ENCODE results near the gene IARS1. TPM values are rescaled to one million over a fixed set of nuclear protein-coding genes. Genes with fewer than 3 reads are reported as not detected.

IARS1 gene
- total RNA-seq, 1 experiment from 2014 or later: 403 TPM

DNA sequence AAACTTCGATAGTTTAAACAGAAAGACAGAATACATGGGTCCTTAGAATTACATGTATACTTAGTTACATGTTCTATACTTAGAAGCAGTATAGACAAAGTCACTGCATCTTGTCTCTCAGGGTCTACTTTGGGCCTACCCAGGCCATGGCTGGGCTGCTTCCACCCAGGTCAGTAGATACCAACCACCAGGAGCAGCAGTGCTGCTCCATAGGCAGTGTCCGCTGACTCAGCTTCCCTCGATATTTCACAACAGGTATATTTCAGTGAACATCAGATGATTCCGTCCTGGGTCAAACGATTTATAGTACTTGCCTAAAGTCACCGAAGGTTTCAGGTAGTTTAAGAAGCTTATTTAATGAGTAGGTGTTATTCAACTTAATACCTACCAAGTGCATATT lies 18.0 kb downstream of the IARS1 start:
- peak overlapping the region; percentile 64 for H3K27ac Mint-ChIP-seq (ENCODE audit: low read depth, unreplicated experiment)
- DNase-seq (ENCODE audit: unreplicated experiment): peak; percentile 75
- intact Hi-C loops (cut with micrococcal nuclease): no loop called here
- TF ChIP-seq, protein P1, sequence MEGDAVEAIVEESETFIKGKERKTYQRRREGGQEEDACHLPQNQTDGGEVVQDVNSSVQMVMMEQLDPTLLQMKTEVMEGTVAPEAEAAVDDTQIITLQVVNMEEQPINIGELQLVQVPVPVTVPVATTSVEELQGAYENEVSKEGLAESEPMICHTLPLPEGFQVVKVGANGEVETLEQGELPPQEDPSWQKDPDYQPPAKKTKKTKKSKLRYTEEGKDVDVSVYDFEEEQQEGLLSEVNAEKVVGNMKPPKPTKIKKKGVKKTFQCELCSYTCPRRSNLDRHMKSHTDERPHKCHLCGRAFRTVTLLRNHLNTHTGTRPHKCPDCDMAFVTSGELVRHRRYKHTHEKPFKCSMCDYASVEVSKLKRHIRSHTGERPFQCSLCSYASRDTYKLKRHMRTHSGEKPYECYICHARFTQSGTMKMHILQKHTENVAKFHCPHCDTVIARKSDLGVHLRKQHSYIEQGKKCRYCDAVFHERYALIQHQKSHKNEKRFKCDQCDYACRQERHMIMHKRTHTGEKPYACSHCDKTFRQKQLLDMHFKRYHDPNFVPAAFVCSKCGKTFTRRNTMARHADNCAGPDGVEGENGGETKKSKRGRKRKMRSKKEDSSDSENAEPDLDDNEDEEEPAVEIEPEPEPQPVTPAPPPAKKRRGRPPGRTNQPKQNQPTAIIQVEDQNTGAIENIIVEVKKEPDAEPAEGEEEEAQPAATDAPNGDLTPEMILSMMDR (IDR thresholded peaks at IDR 0.05; ENCODE audit: unreplicated experiment): no peak
- H3K4me3 Mint-ChIP-seq (ENCODE audit: unreplicated experiment): no peak overlapping the region
- no peaks in the 10 kb centered on the region for H3K9me3 Mint-ChIP-seq (ENCODE audit: unreplicated experiment)
- CTCF ChIA-PET: interaction anchor here (0.8 to 6.4 kb wide), 4 partner anchors 20 to 136 kb away, joined by 3 to 38 read pairs (median 3); no protein-coding TSS in a partner anchor
- TSS peak; percentile 0 for BruUV-seq (replicated peaks)
- POLR2A ChIA-PET: interaction anchor here (0.5 to 2.4 kb wide), 2 partner anchors 16 to 231 kb away, joined by 3 to 9 read pairs; no protein-coding TSS in a partner anchor
- H3K4me1 Mint-ChIP-seq (ENCODE audit: insufficient read depth, unreplicated experiment): peaks cover 4% of the 10 kb centered on the region
- H3K36me3 Mint-ChIP-seq (ENCODE audit: insufficient read depth, unreplicated experiment): peaks cover 100% of the 10 kb centered on the region
- H3K27me3 Mint-ChIP-seq (ENCODE audit: insufficient read depth, unreplicated experiment): no peaks in the 10 kb centered on the region

DNA sequence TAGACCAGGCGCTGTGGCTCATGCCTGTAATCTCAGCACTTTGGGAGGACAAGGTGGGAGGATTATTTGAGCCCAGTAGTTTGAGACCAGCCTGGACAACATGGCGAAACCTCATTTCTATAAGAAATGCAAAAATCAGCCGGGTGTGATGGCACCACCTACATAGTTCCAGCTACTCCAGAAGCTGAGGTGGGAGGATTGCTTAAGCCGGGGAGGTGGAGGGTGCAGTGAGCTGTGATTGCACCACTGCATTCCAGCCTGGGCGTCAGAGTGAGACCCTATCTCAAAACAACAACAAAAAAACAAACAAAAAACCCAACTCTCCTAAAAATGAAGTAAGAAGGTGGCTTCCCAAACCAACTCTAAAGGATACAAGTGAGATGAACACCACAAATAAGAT lies 23.0 kb downstream of the IARS1 start:
- no peak overlapping the region for H3K27ac Mint-ChIP-seq (ENCODE audit: low read depth, unreplicated experiment)
- H3K4me3 Mint-ChIP-seq (ENCODE audit: unreplicated experiment): no peak overlapping the region
- H3K27me3 Mint-ChIP-seq (ENCODE audit: insufficient read depth, unreplicated experiment): no peaks in the 10 kb centered on the region

DNA sequence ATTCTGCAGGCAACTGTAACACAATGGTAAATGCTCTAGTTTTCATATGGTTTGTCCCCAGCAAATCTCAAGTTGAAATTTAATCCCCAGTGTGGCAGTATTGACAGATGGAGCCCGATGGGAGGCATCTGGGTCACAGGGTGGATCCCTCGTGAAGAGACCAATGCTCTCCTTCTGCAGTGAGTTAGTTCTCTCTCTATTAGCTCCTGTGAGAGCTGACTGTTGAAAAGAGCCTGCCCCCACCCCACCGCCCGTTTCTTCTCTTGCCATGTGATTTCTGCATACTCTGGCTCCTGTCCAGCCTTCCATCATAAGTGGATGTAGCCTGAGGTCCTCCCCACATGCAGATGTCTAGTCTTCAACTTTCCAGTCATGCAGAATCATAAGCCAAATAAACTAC lies 27.0 kb downstream of the IARS1 start:
- no peak for DNase-seq (ENCODE audit: unreplicated experiment)
- CTCF ChIA-PET: interaction anchor here (0.6 to 5.4 kb wide), 5 partner anchors 11 to 429 kb away, joined by 3 to 41 read pairs (median 5); no protein-coding TSS in a partner anchor
- TF ChIP-seq, protein P1 (IDR thresholded peaks at IDR 0.05; ENCODE audit: unreplicated experiment): no peak
- BruUV-seq (replicated peaks): no TSS peak
- Mint-ChIP-seq H3K27me3 (ENCODE audit: insufficient read depth, unreplicated experiment) (no peaks in the 10 kb centered on the region), H3K36me3 (ENCODE audit: insufficient read depth, unreplicated experiment) (peaks cover 100% of the 10 kb centered on the region), H3K27ac (ENCODE audit: low read depth, unreplicated experiment) (no peak overlapping the region), H3K4me1 (ENCODE audit: insufficient read depth, unreplicated experiment) (no peaks in the 10 kb centered on the region), H3K4me3 (ENCODE audit: unreplicated experiment) (no peak overlapping the region), H3K9me3 (ENCODE audit: unreplicated experiment) (no peaks in the 10 kb centered on the region)
- POLR2A ChIA-PET: interaction anchor here (0.6 to 2.0 kb wide), 2 partner anchors 18 to 21 kb away, joined by 3 to 4 read pairs; no protein-coding TSS in a partner anchor
- intact Hi-C loops (cut with micrococcal nuclease): no loop called here

More for the DNA sequence above, 23.0 kb downstream of the IARS1 start:
- H3K9me3 Mint-ChIP-seq (ENCODE audit: unreplicated experiment): no peaks in the 10 kb centered on the region
- DNase-seq (ENCODE audit: unreplicated experiment): no peak
- intact Hi-C loops (cut with micrococcal nuclease): no loop called here
- no peaks in the 10 kb centered on the region for H3K4me1 Mint-ChIP-seq (ENCODE audit: insufficient read depth, unreplicated experiment)
- POLR2A ChIA-PET: interaction anchor here (2.2 kb wide), 1 partner anchor 123 kb away, joined by 5 read pairs; no protein-coding TSS in a partner anchor
- BruUV-seq (replicated peaks): no TSS peak
- CTCF ChIA-PET: no interaction called here
- H3K36me3 Mint-ChIP-seq (ENCODE audit: insufficient read depth, unreplicated experiment): peaks cover 100% of the 10 kb centered on the region
- TF ChIP-seq, protein P1 (IDR thresholded peaks at IDR 0.05; ENCODE audit: unreplicated experiment): no peak

DNA sequence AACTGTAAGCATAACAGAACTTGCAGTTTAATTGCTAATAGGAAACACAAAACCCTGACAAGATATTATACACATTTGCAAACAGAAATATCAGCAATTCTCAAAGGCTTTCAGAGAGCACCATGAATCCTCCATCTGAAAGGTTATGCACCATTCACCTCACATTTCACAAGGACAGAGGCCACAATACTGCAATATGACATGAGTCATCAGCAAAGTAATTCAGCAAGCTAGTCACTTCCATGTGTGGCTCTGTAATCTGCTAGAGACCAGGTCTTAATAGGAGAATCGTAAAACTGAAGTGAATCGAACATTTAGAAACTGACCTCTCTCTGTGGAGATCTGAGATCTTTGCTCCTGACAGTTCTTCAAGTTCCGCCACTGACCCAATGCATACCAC lies 28.3 kb downstream of the IARS1 start:
- TF ChIP-seq, protein P1 (IDR thresholded peaks at IDR 0.05; ENCODE audit: unreplicated experiment): no peak
- Mint-ChIP-seq H3K9me3 (ENCODE audit: unreplicated experiment) (no peaks in the 10 kb centered on the region), H3K36me3 (ENCODE audit: insufficient read depth, unreplicated experiment) (peaks cover 100% of the 10 kb centered on the region), H3K4me1 (ENCODE audit: insufficient read depth, unreplicated experiment) (no peaks in the 10 kb centered on the region), H3K27me3 (ENCODE audit: insufficient read depth, unreplicated experiment) (no peaks in the 10 kb centered on the region), H3K4me3 (ENCODE audit: unreplicated experiment) (no peak overlapping the region), H3K27ac (ENCODE audit: low read depth, unreplicated experiment) (no peak overlapping the region)
- DNase-seq (ENCODE audit: unreplicated experiment): peak; percentile 53
- ChIA-PET POLR2A (interaction anchor here (0.7 to 2.0 kb wide), 2 partner anchors 14 to 20 kb away, joined by 4 read pairs; no protein-coding TSS in a partner anchor), CTCF (interaction anchor here (0.8 to 5.4 kb wide), 2 partner anchors 33 to 125 kb away, joined by 4 to 41 read pairs; no protein-coding TSS in a partner anchor)
- intact Hi-C loops (cut with micrococcal nuclease): no loop called here
- BruUV-seq (replicated peaks): no TSS peak
